GM19452 (cell line): ENCODE results near the gene GOLGA5.
A peak's percentile ranks its signal among the peaks of the same experiment; 100 is the strongest.
"Not testable (repeated sequence)": the region's sequence is repeated elsewhere in the genome, so short reads cannot be mapped to it uniquely, and the experiment has no call there.

Source experiments
- ATAC-seq: cut with Tn5 transposase; IDR thresholded peaks from one replicate; pipeline ENCODE4 v1.9.1; 2021; ENCODE audit not compliant: unreplicated experiment

The GOLGA5 gene

GRCh38 chr14:92775292-92775691, 18.8 kb upstream of the GOLGA5 start:
- peak; percentile 92 for ATAC-seq

GRCh38 chr14:92778868-92779565, 15.1 kb upstream of the GOLGA5 start:
- not testable (repeated sequence) for ATAC-seq

GRCh38 chr14:92780444-92781232, 13.5 kb upstream of the GOLGA5 start:
- ATAC-seq = no peak

GRCh38 chr14:92781350-92781749, 12.8 kb upstream of the GOLGA5 start:
- ATAC-seq = no peak

- no peak for ATAC-seq
These were observed 10.2 kb upstream of the GOLGA5 start for GRCh38 chr14:92783813-92784431.

GRCh38 chr14:92785667-92786426, 8.3 kb upstream of the GOLGA5 start:
- no peak for ATAC-seq

GRCh38 chr14:92786427-92786756, 7.7 kb upstream of the GOLGA5 start:
- ATAC-seq = no peak

GRCh38 chr14:92787554-92787953, 6.6 kb upstream of the GOLGA5 start:
- no peak for ATAC-seq

- ATAC-seq = no peak
These were observed 4.5 kb upstream of the GOLGA5 start for GRCh38 chr14:92789457-92790089.

- ATAC-seq = no peak
These were observed 1.2 kb upstream of the GOLGA5 start for GRCh38 chr14:92792885-92793284.

GRCh38 chr14:92794547-92794941, 439 bp downstream of the GOLGA5 start:
- no peak for ATAC-seq

GRCh38 chr14:92794961-92795360, 856 bp downstream of the GOLGA5 start:
- ATAC-seq = no peak

- no peak for ATAC-seq
These were observed 4.0 kb downstream of the GOLGA5 start for GRCh38 chr14:92797935-92798653.

GRCh38 chr14:92798811-92799210, 4.7 kb downstream of the GOLGA5 start:
- no peak for ATAC-seq

GRCh38 chr14:92800012-92800411, 5.9 kb downstream of the GOLGA5 start:
- no peak for ATAC-seq

GRCh38 chr14:92800525-92800924, 6.4 kb downstream of the GOLGA5 start:
- no peak for ATAC-seq

GRCh38 chr14:92801917-92802316, 7.8 kb downstream of the GOLGA5 start:
- ATAC-seq = no peak

- no peak for ATAC-seq
These were observed 8.6 kb downstream of the GOLGA5 start for GRCh38 chr14:92802678-92803077.

GRCh38 chr14:92813201-92813600, 19.1 kb downstream of the GOLGA5 start:
- ATAC-seq = no peak

GRCh38 chr14:92819011-92819597, 25.0 kb downstream of the GOLGA5 start:
- ATAC-seq = no peak
